HepG2 (cell line): ENCODE measurements around the gene ZNF653. TPM values are rescaled to one million over a fixed set of nuclear protein-coding genes. Genes with fewer than 3 reads are reported as not detected.

Experiments used
- ATAD3A ChIP-seq: sonication (generic); formaldehyde crosslinking; IDR thresholded peaks from 2 replicates; pipeline ENCODE4 v1.4.0; 2020; ENCODE audit warnings: missing genetic modification reagents
- CHD4 ChIP-seq: fragments of 200-600 bp; sonication (generic); IDR thresholded peaks from 2 replicates; pipeline ENCODE4 v1.7.0; 2017; ENCODE audit warnings: mild to moderate bottlenecking, low read length, borderline replicate concordance
- HNRNPH1 ChIP-seq: fragments of 200-400 bp; formaldehyde crosslinking; optimal IDR thresholded peaks from 2 replicates; pipeline ENCODE3; 2017; ENCODE audit warnings: mild to moderate bottlenecking, low read depth, low read length
- HNRNPK ChIP-seq: fragments of 200-400 bp; formaldehyde crosslinking; IDR thresholded peaks from 2 replicates; pipeline ENCODE4 v1.6.1; 2018; ENCODE audit warnings: low read length, low read depth, moderate library complexity, mild to moderate bottlenecking; ENCODE audit not compliant: poor library complexity, severe bottlenecking
- KLF16 ChIP-seq, 2 experiments: sonication (generic) in 1 of 2; formaldehyde crosslinking in 1 of 2; IDR thresholded peaks; 2 replicates each; pipeline versions ENCODE4 v1.6.1 to v1.8.0; 2016 to 2023; ENCODE audit warnings: missing genetic modification reagents in 2 of 2, missing compliant biosample characterization in 1 of 2
- MEIS1 ChIP-seq: sonication (generic); formaldehyde crosslinking; IDR thresholded peaks from 2 replicates; pipeline ENCODE4 v1.9.0; 2021; ENCODE audit warnings: mild to moderate bottlenecking, missing genetic modification reagents, moderate library complexity, borderline replicate concordance
- RBM22 ChIP-seq: fragments of 200-400 bp; formaldehyde crosslinking; optimal IDR thresholded peaks from 2 replicates; pipeline ENCODE3; 2017; ENCODE audit warnings: mild to moderate bottlenecking, low read length, moderate library complexity
- RCOR2 ChIP-seq: IDR thresholded peaks from 2 replicates; pipeline ENCODE4 v1.6.1; 2016; ENCODE audit warnings: missing biosample characterization, missing genetic modification reagents
- TGIF2 ChIP-seq: IDR thresholded peaks from 2 replicates; pipeline ENCODE4 v1.6.1; 2016; ENCODE audit warnings: control low read depth, missing compliant biosample characterization
- ZC3H13 ChIP-seq: sonication (generic); formaldehyde crosslinking; IDR thresholded peaks from 2 replicates; pipeline ENCODE4 v1.8.1; 2023; ENCODE audit warnings: mild to moderate bottlenecking, missing genetic modification reagents, moderate library complexity
- ZNF10 ChIP-seq: sonication (generic); formaldehyde crosslinking; IDR thresholded peaks from 2 replicates; pipeline ENCODE4 v1.4.0; 2020; ENCODE audit warnings: mild to moderate bottlenecking, low read depth, missing genetic modification reagents, borderline replicate concordance
- ZNF160 ChIP-seq: sonication (generic); formaldehyde crosslinking; IDR thresholded peaks from 2 replicates; pipeline ENCODE4 v1.8.0; 2022; ENCODE audit warnings: mild to moderate bottlenecking, inconsistent platforms, missing genetic modification reagents
- ZNF33A ChIP-seq: sonication (generic); formaldehyde crosslinking; IDR thresholded peaks from 2 replicates; pipeline ENCODE4 v1.5.1; 2020; ENCODE audit warnings: missing genetic modification reagents, mild to moderate bottlenecking, moderate library complexity, borderline replicate concordance
- ZNF350 ChIP-seq: sonication (generic); formaldehyde crosslinking; IDR thresholded peaks from 2 replicates; pipeline ENCODE4 v1.4.0; 2020; ENCODE audit warnings: mild to moderate bottlenecking, low read depth, missing genetic modification reagents, borderline replicate concordance
- ZNF430 ChIP-seq: sonication (generic); formaldehyde crosslinking; IDR thresholded peaks from 2 replicates; pipeline ENCODE4 v1.9.0; 2021; ENCODE audit warnings: mild to moderate bottlenecking, missing genetic modification reagents
- ZNF841 ChIP-seq: sonication (generic); formaldehyde crosslinking; IDR thresholded peaks from 2 replicates; pipeline ENCODE4 v1.8.1; 2023; ENCODE audit warnings: missing genetic modification reagents, borderline replicate concordance
- ZSCAN29 ChIP-seq: sonication (generic); formaldehyde crosslinking; conservative IDR thresholded peaks from 2 replicates; pipeline ENCODE4 v1.4.0; 2020; ENCODE audit warnings: mild to moderate bottlenecking, missing genetic modification reagents
- polyA plus RNA-seq, 8 experiments: library from polyadenylated mRNA; depleted of rRNA in 3 of 8; stranded (reverse) in 7 of 8; unstranded in 1 of 8; fragments of >200 nt; fragmentation: Illumina TruSeq in 4 of 8; extraction: Trizol in 4 of 8; gene quantifications; 2 replicates each; pipeline versions ENCODE4 v1.2.1 to v1.2.3, GENCODE V29; 2011 to 2016; ENCODE audit warnings: low read depth in 4 of 8, missing spikeins in 1 of 8, mixed read lengths in 1 of 8; ENCODE audit not compliant: insufficient read depth in 1 of 8
- total RNA-seq, 5 experiments: library from RNA; depleted of rRNA; stranded (reverse); fragments of >200 nt; fragmentation: Illumina TruSeq; extraction: Trizol; gene quantifications; 2 replicates each; pipeline ENCODE4 v1.2.3, GENCODE V29; 2016; ENCODE audit warnings: low read depth in 1 of 5
- TF ChIP-seq, protein P1 (sequence below): sonication (generic); formaldehyde crosslinking; IDR thresholded peaks from 2 replicates; pipeline ENCODE4 v1.8.0; 2022; ENCODE audit warnings: missing genetic modification reagents, low read depth, mild to moderate bottlenecking, borderline replicate concordance
- TF ChIP-seq, protein P2 (sequence below): sonication (generic); formaldehyde crosslinking; IDR thresholded peaks from 2 replicates; pipeline ENCODE4 v1.4.0; 2020; ENCODE audit warnings: mild to moderate bottlenecking, missing genetic modification reagents
- TF ChIP-seq, protein P3 (sequence below): IDR thresholded peaks from 2 replicates; pipeline ENCODE4 v1.6.1; 2016; ENCODE audit warnings: missing compliant biosample characterization, missing genetic modification reagents, borderline replicate concordance

The ZNF653 gene
- total and polyA plus RNA-seq, 2 of the 13 experiments (the other 11 are each of a cell fraction or from before 2014, with no cell fraction given) = 4.7 to 7.1 TPM

DNA sequence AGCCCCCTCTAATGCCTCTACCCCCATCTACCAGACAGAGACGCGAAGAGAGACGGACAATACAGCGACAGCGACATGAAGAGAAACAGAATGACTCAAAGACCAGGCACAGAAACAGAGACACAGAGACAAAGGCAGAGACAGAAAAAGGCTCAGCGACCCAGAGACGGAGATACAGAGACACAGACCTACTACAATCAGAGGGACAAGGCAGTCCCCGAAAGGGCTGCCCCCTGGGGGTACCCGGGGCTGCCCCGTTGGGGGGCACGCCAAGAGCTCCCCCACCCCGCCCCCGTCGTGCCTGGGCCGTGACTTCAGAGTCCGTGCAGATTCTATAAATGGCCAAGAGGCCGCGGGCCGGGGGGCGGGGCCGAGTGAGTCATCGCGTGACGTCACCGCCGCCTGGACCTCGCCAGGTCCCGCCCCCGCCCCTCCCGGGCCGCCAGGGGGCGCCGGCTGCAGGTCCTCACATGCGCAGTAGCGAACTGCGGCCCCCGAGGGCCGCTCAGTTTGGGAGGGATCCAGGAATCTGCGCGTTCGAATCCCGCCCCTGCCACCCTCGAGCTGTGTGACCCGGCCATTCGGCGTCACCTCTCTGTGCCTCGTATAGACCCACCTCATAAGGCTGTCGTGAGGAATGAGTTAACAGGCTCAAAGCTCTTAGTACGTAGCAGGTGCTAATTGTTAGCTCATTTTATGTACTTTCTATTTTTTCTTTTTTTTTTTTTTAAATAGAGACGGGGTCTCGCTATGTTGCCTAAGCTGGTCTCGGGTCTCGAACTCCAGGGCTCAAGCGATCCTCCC is 30.4 kb upstream of the ZNF653 start (continued):
- TF ChIP-seq HNRNPK (peak; percentile 30), ZSCAN29 (CRISPR knock-in tag) (no peak), ZNF33A (CRISPR knock-in tag) (no peak), MEIS1 (no peak), ZNF160 (CRISPR knock-in tag) (no peak), HNRNPH1 (no peak), ZC3H13 (CRISPR knock-in tag) (no peak), ZNF430 (no peak), TGIF2 (CRISPR knock-in tag) (no peak), ATAD3A (CRISPR knock-in tag) (no peak), KLF16 (CRISPR knock-in tag; IDR thresholded peaks at IDR 0.05) (peak in 1 of 2 experiments; percentile 62; a peak in 1 of 4 replicates), RBM22 (no peak), ZNF350 (CRISPR knock-in tag) (no peak), ZNF841 (CRISPR knock-in tag) (no peak), RCOR2 (peak; percentile 56; the same call in 1 of the 2 replicates), ZNF10 (CRISPR knock-in tag) (no peak), CHD4 (peak; percentile 90; the same call in 1 of the 2 replicates)
- TF ChIP-seq, protein P1, sequence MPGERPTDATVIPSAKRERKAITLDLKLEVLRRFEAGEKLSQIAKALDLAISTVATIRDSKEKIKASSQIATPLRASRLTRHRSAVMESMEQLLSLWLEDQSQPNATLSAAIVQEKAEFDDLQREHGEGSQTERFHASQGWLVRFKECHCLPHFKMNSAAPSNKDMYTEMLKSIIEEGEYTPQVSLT (CRISPR knock-in tag) = no peak
- TF ChIP-seq, protein P2, sequence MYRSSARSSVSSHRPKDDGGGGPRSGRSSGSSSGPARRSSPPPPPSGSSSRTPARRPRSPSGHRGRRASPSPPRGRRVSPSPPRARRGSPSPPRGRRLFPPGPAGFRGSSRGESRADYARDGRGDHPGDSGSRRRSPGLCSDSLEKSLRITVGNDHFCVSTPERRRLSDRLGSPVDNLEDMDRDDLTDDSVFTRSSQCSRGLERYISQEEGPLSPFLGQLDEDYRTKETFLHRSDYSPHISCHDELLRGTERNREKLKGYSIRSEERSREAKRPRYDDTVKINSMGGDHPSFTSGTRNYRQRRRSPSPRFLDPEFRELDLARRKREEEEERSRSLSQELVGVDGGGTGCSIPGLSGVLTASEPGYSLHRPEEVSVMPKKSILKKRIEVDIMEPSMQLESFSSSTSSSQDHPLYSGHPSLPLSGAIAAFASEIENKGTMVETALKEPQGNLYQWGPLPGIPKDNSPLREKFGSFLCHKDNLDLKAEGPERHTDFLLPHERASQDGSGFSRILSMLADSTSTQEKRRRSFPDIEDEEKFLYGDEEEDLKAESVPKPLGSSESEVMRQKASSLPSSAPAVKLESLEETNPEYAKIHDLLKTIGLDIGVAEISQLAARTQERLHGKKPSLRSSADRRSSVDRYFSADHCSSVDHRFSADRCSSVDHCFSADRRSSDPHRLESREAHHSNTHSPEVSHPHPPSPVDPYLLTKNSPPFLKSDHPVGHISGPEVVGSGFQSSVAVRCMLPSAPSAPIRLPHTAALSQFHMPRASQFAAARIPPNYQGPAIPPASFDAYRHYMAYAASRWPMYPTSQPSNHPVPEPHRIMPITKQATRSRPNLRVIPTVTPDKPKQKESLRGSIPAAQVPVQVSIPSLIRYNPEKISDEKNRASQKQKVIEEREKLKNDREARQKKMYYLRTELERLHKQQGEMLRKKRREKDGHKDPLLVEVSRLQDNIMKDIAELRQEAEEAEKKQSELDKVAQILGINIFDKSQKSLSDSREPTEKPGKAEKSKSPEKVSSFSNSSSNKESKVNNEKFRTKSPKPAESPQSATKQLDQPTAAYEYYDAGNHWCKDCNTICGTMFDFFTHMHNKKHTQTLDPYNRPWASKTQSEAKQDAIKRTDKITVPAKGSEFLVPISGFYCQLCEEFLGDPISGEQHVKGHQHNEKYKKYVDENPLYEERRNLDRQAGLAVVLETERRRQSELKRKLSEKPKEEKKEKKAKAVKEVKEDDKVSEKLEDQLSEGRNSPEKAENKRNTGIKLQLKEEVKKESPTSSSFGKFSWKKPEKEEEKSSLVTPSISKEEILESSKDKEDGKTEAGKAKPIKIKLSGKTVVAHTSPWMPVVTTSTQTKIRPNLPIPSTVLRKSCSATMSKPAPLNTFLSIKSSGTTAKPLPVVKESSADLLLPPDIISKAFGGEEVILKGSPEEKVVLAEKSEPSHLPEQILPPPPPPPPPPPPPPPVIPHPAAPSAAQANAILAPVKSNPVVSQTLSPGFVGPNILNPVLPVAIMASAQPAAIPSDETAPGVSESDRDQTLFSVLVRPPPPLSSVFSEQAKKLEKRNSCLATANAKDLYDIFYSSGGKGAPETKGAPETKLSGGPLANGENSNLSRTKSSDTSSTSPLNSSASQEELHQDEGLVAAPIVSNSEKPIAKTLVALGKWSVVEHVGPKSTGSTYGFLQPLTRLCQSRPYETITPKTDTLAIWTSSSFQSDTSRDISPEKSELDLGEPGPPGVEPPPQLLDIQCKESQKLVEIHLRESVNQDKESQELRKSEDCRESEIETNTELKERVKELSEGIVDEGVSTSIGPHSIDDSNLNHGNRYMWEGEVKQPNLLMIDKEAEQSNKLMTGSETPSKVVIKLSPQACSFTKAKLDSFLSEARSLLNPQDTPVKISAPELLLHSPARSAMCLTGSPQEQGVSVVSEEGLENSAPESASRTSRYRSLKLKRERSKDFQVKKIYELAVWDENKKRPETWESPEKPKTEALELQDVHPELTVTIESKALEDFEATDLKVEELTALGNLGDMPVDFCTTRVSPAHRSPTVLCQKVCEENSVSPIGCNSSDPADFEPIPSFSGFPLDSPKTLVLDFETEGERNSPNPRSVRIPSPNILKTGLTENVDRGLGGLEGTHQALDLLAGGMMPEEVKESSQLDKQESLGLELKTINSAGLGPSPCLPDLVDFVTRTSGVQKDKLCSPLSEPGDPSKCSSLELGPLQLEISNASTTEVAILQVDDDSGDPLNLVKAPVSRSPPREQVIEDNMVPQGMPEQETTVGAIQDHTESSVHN = no peak
- TF ChIP-seq, protein P3, sequence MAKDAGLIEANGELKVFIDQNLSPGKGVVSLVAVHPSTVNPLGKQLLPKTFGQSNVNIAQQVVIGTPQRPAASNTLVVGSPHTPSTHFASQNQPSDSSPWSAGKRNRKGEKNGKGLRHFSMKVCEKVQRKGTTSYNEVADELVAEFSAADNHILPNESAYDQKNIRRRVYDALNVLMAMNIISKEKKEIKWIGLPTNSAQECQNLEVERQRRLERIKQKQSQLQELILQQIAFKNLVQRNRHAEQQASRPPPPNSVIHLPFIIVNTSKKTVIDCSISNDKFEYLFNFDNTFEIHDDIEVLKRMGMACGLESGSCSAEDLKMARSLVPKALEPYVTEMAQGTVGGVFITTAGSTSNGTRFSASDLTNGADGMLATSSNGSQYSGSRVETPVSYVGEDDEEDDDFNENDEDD = no peak
